ENCODE results near the gene CUEDC1. TPM values are rescaled to one million over a fixed set of nuclear protein-coding genes. Genes with fewer than 3 reads are reported as not detected.

The CUEDC1 gene
- total RNA-seq, 1 donor from 2014 or later: 24.6 TPM

DNA sequence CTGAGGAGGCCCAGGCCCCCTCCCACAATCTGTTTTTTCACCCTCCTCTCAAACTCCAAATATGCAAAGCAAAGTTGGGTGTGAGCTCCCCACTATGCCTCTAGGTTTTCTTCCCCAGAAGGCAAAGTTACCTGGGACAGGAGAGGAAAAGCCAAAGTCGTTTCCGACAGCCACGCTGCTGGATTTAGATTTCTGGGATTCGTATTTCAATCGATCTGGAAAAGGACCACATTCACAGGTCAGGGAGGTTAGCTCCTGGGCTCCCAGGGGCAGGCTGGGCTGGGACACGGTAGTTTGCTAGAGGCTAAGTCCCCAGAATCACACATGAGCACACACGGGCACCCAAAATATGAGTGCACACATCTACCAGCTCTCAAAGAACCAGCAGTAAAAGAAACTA, 84.1 kb downstream of the CUEDC1 start:
- DNase-seq (ENCODE audit: low read depth): no peak
- Histone ChIP-seq H3K27me3 (ENCODE audit: control insufficient read depth, insufficient read depth, low read length) (no peaks in the 10 kb centered on the region), H3K36me3 (ENCODE audit: control insufficient read depth, insufficient read depth, low read length) (peaks cover 1% of the 10 kb centered on the region), H3K4me3 (ENCODE audit: low read depth, low read length) (no peak overlapping the region)
- TF ChIP-seq, protein P1, sequence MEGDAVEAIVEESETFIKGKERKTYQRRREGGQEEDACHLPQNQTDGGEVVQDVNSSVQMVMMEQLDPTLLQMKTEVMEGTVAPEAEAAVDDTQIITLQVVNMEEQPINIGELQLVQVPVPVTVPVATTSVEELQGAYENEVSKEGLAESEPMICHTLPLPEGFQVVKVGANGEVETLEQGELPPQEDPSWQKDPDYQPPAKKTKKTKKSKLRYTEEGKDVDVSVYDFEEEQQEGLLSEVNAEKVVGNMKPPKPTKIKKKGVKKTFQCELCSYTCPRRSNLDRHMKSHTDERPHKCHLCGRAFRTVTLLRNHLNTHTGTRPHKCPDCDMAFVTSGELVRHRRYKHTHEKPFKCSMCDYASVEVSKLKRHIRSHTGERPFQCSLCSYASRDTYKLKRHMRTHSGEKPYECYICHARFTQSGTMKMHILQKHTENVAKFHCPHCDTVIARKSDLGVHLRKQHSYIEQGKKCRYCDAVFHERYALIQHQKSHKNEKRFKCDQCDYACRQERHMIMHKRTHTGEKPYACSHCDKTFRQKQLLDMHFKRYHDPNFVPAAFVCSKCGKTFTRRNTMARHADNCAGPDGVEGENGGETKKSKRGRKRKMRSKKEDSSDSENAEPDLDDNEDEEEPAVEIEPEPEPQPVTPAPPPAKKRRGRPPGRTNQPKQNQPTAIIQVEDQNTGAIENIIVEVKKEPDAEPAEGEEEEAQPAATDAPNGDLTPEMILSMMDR (IDR thresholded peaks at IDR 0.05; ENCODE audit: insufficient read depth, low read length, poor library complexity, severe bottlenecking): no peak

DNA sequence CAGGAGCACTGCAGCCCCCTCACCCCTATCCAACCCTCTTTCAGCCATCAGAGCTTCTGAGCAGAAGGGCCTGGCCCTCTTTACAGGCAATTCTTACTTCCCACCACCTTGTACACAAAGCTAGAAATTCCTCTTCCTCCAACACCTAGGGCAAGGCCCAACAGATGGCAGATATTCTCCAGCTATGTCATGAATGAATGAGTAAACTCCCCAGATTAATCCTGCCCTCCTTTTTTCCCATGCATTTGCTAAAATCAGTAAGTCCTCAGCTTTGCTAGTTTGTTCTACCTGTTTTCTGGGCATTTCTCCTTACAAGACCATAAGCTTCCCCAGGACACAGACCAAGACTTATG, 85.0 kb downstream of the CUEDC1 start:
- DNase-seq (ENCODE audit: low read depth): no peak
- TF ChIP-seq, protein P1 (IDR thresholded peaks at IDR 0.05; ENCODE audit: insufficient read depth, low read length, poor library complexity, severe bottlenecking): no peak

DNA sequence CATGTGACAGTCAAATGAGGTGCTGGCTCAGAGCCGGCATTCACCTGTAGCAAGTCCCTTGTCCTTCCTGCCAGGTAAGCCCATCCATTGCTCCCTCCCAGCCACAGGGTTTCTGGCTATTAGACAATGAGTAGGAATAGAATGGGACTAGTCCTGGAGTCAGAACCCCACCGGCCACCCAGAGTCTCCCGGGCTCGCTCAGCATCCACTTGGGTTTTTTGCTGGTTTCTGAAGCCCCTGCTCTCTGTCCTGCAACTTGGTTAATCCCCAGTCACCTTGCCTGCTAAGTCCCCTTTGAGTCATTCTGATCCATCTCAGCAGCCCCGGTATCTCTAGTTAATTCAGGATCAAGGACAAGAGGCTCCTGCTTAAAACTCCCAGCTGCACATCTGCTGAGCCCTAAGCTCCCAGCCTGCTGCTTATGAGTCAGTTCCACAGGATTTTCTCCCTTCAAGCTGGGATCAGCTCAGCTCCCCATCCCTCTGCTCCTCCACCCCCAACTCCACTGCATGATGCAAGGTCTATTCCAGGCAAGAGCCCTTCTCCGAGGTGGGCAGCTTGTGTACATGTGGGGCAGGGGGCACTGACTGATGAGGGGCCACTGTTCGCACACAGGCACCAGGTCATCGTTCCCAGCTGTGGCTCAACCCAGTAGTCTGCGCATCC, 85.5 kb downstream of the CUEDC1 start:
- Histone ChIP-seq H3K27me3 (ENCODE audit: control insufficient read depth, insufficient read depth, low read length) (no peaks in the 10 kb centered on the region), H3K4me3 (ENCODE audit: low read depth, low read length) (no peak overlapping the region), H3K36me3 (ENCODE audit: control insufficient read depth, insufficient read depth, low read length) (peaks cover 1% of the 10 kb centered on the region)
- TF ChIP-seq, protein P1 (IDR thresholded peaks at IDR 0.05; ENCODE audit: insufficient read depth, low read length, poor library complexity, severe bottlenecking): no peak
- no peak for DNase-seq (ENCODE audit: low read depth)

More for the DNA sequence above, 85.0 kb downstream of the CUEDC1 start:
- Histone ChIP-seq H3K36me3 (ENCODE audit: control insufficient read depth, insufficient read depth, low read length) (peaks cover 1% of the 10 kb centered on the region), H3K27me3 (ENCODE audit: control insufficient read depth, insufficient read depth, low read length) (no peaks in the 10 kb centered on the region), H3K4me3 (ENCODE audit: low read depth, low read length) (no peak overlapping the region)

DNA sequence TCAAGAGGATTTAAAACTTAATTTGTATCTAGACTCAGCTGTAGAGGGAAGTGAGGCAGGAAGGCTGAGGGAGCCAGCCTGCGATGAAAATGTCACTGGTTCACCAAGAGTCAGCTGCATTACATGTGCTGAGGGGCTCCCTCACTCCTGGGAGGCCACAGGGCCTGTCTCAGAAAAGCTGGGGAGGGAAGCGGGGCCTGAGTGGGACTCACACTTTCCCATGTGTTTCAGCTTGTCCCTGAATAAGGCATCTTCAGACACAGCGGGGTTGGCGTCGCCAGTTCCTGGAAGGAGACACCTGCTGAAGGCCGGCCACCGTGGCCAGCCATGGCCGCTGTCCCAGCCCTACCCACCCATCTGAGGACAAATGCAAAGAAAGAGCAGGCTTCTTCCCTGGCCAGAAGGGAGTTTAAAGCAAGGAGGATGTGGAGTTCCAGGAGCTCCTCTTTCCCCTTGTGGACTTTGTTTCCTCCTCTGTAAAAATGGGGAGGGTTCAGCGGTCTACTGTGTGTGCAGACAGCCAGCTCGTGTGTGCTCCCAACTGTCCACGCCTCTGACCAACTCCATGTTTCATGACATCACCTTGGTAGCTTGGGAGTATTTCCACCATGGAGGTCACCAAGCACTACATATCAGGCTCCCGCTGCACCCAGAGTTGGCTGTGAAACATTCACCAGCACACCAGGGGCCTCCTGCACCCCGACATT, 86.1 kb downstream of the CUEDC1 start:
- DNase-seq (ENCODE audit: low read depth): no peak
- no peaks in the 10 kb centered on the region for H3K27me3 ChIP-seq (ENCODE audit: control insufficient read depth, insufficient read depth, low read length)

DNA sequence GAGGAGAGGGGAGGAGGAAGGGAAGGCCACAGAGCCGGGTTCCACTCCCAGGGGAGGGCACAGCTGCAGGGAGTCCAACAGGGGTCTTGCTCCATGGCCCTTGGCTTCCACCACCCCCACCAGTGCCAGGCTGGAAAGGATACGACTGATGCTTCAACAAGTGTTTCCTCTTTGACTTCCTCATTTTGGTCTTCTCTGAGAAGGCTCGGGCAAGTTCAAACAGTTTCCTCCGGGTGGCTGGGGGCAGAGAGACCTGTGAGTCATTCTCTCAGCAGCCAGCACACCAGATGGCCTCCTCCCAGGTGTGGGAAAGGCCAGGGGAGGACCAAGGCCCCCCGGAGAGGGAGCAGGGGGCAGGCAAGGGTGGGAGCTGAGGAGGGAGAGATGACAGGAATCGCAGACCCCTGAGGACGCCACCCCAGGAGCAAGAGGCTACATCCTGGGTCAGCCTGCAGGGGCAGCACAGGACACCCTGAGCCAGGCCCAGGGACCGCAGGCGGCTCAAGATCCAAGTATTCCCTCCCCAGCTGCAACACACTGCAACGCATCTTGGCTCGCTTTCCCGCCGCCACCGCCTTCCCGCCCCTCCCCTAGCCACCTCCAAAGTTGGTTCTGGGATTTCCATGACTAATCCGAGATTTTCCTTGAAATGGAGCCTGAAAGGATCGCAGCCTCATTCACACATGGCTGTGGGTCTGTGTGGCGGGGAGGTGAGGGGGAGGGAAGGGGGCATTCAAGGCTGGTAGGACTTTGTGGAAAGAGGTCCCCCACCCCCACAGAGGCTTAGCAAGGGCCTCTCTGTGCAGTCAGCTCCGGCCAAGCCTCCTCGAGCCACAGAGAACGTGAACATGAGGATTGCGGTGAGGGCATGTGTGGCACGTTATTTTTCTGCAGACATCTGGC, 87.0 kb downstream of the CUEDC1 start:
- Histone ChIP-seq H3K27me3 (ENCODE audit: control insufficient read depth, insufficient read depth, low read length) (no peaks in the 10 kb centered on the region), H3K36me3 (ENCODE audit: control insufficient read depth, insufficient read depth, low read length) (peaks cover 1% of the 10 kb centered on the region), H3K4me3 (ENCODE audit: low read depth, low read length) (no peak overlapping the region)
- DNase-seq (ENCODE audit: low read depth): no peak
- TF ChIP-seq, protein P1 (IDR thresholded peaks at IDR 0.05; ENCODE audit: insufficient read depth, low read length, poor library complexity, severe bottlenecking): peak; percentile 57

More for the DNA sequence above, 86.1 kb downstream of the CUEDC1 start:
- TF ChIP-seq, protein P1 (IDR thresholded peaks at IDR 0.05; ENCODE audit: insufficient read depth, low read length, poor library complexity, severe bottlenecking): no peak
- H3K4me3 ChIP-seq (ENCODE audit: low read depth, low read length): no peak overlapping the region
- peaks cover 1% of the 10 kb centered on the region for H3K36me3 ChIP-seq (ENCODE audit: control insufficient read depth, insufficient read depth, low read length)

Measured in kidney epithelial cell (primary cell).